GM21786 (cell line): ENCODE results near the gene KCNE1.
"Not testable (repeated sequence)": the region's sequence is repeated elsewhere in the genome, so short reads cannot be mapped to it uniquely, and the experiment has no call there.

Experiments
- ATAC-seq: cut with Tn5 transposase; IDR thresholded peaks from one replicate; pipeline ENCODE4 v1.9.1; 2021; ENCODE audit not compliant: unreplicated experiment

KCNE1 gene

GRCh38 chr21:34514576-34515115 is 2.6 kb upstream of the KCNE1 start:
- no peak for ATAC-seq

- ATAC-seq, result no peak
Observed at GRCh38 chr21:34513129-34513675, 1.2 kb upstream of the KCNE1 start.

GRCh38 chr21:34511181-34511580 is 829 bp downstream of the KCNE1 start:
- no peak for ATAC-seq

DNA sequence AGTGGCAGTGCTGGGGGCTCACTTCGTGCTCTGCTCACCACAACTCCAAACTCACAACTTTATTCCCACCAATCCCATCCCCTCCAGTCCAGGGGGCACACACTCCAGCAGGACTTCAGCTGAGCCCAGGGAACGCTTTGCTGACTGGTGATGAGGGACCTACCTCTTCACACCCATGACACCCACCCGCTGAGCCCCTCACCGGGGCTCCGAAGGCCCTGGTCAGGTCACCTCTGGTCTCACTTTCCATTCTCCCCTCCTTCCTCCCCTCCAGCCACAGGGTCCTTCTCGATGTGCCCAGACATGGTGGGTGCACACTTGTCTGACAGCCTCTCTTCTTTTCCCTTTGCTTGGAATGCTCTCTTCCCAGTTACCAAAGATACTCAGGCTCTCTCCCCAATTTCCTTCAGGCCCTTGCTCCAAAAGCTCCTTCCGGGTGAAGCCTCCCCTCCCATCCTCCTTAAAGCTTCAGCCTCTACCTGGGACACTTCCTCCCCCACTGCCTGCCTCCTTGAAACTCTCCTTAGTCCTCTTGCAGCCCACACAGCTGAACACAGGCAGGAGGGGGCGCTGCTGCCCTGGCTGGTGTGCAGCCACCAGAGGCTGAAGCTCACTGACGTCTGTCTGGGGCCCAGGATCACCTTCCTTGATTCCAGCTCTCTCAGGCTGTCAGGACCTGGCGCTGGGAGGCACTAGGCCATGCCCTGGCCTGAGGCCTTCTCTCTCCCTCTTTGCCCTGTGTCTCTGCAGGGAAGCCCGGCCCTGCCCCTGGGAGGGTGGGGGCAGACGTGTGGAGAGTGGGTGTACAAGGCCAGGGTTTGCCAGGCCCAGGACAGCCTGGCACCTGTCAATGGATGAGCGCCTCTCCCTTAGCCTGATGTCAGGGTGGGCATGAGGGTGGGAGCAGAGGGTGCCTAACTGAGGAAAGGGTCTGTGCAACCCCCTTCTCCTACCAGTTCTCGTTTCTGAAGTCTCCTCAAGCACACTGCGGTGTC is 1.6 kb downstream of the KCNE1 start:
- peak; percentile 56 for ATAC-seq

- no peak for ATAC-seq
Observed at GRCh38 chr21:34509151-34509550, 2.9 kb downstream of the KCNE1 start.

- no peak for ATAC-seq
Observed at GRCh38 chr21:34504595-34504994, 7.4 kb downstream of the KCNE1 start.

DNA sequence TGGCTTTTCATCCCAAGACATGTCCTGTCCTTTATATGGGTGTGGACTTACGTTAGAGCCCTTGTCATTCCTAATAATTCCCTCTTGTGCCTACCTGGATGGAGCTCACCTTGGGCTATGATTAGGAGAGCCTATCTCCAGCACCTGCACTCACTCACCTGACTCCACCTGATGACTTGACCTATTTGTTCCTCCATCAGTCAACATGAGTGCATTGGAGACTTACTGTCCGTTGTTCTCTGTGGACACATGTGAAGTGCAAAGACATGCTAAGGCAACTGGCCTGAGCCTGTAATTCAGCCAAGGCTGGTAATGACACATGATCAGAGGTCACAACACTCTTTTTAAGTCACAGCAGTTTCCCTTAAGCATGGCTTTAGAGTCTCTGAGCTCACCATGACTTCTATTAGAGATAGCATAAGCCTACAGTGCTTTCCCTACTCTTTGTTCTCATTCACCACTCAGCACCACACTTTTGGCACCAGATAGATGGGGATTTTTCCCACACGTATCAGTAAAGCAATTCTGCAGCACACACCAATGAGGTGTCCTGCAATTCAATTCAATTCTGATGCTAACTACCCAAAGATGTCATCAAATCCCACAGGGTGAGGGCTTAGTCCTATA is 9.4 kb downstream of the KCNE1 start:
- ATAC-seq, result no peak

GRCh38 chr21:34501716-34502115 is 10.3 kb downstream of the KCNE1 start:
- ATAC-seq, result no peak

- no peak for ATAC-seq
Observed at GRCh38 chr21:34500191-34500590, 11.8 kb downstream of the KCNE1 start.

DNA sequence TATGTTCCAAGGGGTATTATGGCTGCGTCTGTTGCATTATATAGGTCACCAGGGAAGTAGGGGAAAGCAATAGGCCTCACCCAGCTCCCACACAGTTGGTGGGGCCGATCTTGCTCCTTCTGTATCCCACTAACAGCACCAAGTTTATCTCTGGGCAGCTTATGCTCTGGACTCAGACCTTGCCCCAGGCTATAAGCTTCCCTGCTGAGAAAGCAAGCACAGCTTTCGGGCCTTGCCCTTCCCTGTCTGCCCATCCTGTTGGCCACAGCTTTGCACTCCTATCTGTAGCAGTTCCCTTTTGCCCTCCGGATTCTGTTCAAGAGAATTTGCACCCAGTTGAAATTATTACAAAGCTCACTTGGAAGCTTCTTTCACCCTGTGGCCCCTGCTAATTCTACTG is 12.9 kb downstream of the KCNE1 start:
- ATAC-seq, result no peak

- no peak for ATAC-seq
Observed at GRCh38 chr21:34498623-34499022, 13.4 kb downstream of the KCNE1 start.

DNA sequence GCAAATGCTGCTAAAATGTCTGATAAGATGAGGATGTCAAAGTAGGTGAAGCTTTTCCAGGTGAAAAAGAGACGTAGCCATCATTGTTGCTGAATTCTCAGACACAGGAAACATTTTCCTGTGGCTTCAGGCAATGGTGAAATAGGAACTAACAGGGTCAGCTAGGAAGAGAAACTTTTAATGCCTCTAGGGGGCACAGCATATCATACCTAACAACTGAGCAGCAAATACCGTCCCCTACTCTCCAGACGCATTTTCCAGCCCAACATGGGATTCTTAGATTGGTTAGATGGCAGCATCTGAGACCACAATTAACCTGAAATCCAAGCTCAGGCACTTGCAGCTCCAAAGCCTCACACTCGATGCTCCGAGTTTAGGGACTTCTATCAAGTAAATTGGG is 28.2 kb downstream of the KCNE1 start:
- not testable (repeated sequence) for ATAC-seq

DNA sequence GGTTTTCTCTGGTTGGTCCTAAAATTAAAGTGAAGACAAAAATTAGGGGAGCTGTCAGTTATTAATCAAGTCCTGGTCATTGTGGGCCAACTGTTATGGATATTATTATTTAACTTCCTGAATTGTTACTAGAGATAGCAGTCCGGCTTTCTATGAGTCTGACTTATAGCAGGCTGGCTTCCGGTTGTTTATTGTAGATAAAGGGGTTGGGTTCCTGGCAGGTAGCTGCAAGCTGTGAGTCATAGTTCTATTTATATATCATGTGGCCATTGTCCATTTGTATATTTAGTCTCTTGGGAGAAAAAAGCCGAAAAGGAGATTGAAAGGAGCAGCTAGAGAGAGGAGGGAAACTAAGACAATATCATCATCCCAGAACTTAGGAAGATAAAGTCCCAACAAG is 28.6 kb downstream of the KCNE1 start:
- not testable (repeated sequence) for ATAC-seq

DNA sequence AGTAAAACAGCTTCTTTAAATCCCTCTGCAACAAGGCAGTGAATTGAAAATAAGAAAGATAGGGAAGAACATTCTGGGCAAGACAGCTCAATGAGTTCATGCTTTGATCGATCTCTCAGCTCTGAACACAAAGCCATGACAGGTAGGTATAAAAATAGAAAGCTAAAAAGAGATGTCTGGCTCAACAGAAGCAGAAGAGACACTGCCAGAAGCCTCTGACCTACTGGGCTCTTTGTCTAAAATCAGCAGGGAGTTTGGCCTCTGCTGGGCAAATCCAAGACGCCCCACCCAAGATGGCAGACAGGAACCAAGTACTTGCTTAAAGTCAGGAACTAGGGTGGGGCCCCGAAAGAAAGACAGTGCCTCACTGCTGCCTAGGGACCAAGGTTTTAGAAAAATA is 44.7 kb downstream of the KCNE1 start:
- not testable (repeated sequence) for ATAC-seq

GRCh38 chr21:34459426-34459825 is 52.6 kb downstream of the KCNE1 start:
- ATAC-seq, result not testable (repeated sequence)

GRCh38 chr21:34458266-34458665 is 53.7 kb downstream of the KCNE1 start:
- not testable (repeated sequence) for ATAC-seq

- not testable (repeated sequence) for ATAC-seq
Observed at GRCh38 chr21:34456180-34456579, 55.8 kb downstream of the KCNE1 start.

GRCh38 chr21:34455628-34456027 is 56.4 kb downstream of the KCNE1 start:
- not testable (repeated sequence) for ATAC-seq

DNA sequence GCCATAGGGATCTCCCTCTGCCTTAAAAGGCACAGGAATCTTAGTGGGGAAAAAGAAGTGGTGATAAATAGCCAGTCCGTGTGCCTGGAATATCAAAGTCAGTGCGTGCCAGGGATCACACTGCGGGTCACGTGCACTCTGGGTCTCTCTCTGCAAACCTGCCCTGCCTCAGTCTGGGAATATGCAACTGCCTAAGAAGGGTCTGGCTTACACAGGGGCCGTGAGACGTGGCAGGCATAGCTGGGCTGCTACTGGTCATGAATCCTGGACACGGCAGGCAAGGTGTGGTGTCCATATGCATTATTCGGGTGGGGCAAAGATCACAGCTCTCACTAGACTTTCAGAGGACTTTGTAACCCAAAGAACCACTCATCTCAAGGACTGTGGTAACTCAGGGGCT is 65.0 kb downstream of the KCNE1 start:
- not testable (repeated sequence) for ATAC-seq

- not testable (repeated sequence) for ATAC-seq
Observed at GRCh38 chr21:34443486-34443885, 68.5 kb downstream of the KCNE1 start.

- not testable (repeated sequence) for ATAC-seq
Observed at GRCh38 chr21:34429710-34430109, 82.3 kb downstream of the KCNE1 start.
